ENCODE data around the gene PUS1.
A peak's percentile ranks its signal among the peaks of the same experiment; 100 is the strongest.
"Not testable (repeated sequence)": the region's sequence is repeated elsewhere in the genome, so short reads cannot be mapped to it uniquely, and the experiment has no call there.

Gene PUS1

DNA sequence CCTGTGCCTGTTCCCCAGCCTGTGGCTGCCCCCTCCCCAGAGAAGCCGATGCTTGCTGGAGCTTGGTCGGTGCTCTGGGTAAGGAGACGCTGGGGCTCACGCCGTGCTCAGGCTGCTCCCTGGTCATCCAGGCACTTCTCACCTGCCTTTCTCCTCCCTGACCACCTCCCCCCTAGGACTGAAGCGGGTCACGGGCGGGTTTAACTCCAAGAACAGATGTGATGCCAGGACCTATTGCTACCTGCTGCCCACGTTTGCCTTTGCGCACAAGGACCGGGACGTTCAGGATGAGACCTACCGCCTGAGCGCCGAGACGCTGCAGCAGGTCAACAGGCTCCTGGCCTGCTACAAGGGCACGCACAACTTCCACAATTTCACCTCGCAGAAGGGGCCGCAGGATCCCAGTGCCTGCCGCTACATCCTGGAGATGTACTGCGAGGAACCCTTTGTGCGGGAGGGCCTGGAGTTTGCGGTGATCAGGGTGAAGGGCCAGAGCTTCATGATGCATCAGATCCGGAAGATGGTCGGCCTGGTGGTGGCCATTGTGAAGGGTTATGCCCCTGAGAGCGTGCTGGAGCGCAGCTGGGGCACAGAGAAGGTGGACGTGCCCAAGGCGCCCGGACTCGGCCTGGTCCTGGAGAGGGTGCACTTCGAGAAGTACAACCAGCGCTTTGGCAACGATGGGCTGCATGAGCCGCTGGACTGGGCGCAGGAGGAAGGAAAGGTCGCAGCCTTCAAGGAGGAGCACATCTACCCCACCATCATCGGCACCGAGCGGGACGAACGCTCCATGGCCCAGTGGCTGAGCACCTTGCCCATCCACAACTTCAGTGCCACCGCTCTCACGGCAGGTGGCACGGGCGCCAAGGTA lies 12.3 kb downstream of the PUS1 start:
- no peak for DNase-seq

DNA sequence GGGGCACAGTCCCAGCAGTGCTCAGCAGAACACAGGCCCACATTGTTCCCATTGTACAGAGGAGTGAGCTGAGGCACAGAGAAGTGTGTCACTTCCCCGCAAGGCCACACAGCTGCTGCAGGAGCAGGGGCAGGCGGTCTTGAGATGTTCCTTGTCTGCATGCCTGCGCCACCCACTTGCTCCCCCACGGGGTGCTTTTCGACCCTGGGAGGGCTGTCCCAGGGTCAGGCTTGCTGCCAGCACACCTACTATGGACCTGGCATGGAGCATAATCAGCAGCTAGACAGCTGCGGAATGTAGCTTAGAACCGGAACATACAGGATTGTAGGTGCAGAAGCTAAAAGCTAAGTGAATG lies 12.9 kb downstream of the PUS1 start:
- DNase-seq, result no peak

DNA sequence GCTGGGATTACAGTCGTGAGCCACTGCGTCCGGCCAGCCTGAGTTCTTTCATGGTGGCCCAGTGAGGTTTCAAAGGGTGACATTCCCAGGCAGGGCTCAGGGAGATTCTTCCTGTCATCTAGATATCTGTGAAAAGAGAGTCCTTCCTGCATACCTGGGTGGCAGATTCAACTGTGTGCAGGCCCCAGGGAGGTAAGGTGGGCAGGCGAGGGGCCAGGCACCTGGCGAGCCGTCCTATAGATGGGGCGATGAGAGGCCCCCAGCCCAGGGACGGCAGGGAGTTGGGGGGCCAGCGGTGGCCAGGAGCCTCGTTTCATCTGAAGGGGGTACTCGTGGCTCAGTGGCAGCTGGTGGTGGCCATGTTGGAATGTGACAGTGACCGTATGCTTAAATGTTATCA lies 13.6 kb downstream of the PUS1 start:
- no peak for DNase-seq

DNA sequence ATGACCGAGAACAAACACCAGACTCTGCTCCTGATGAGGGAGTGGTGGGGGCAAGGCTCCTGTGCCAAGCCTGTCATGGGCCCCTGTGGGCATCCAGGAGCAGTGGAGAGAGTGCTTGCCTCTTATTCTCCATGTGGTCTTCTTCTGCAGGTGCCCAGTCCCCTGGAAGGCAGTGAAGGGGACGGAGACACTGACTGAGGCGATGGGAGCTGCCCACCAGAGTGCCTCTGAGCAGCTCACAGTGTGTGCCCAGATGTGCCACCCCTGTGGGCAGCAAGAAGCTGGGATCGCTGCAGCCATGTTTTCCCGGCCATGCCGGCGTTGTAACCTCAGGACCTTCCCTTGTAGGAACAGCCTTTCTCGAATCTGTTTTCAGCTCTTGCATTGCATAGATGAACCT lies 14.3 kb downstream of the PUS1 start:
- DNase-seq, result no peak

DNA sequence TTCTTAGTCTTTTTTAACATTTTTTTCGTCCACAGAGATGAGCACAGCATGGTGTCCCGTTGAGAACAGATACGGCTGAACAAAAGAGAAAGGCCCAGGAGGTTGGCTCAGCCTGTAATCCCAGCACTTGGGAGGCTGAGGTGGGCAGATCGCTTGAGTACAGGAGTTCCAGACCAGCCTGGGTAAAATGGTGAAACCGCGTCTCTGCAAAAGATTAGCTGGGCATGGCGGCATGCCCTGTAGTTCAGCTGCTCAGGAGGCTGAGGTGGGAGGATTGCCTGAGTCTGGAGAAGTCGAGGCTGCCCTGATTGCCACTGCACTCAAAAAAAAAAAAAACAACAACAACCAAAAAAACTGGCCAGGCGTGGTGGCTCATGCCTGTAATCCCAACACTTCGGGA lies 14.8 kb downstream of the PUS1 start:
- no peak for DNase-seq

DNA sequence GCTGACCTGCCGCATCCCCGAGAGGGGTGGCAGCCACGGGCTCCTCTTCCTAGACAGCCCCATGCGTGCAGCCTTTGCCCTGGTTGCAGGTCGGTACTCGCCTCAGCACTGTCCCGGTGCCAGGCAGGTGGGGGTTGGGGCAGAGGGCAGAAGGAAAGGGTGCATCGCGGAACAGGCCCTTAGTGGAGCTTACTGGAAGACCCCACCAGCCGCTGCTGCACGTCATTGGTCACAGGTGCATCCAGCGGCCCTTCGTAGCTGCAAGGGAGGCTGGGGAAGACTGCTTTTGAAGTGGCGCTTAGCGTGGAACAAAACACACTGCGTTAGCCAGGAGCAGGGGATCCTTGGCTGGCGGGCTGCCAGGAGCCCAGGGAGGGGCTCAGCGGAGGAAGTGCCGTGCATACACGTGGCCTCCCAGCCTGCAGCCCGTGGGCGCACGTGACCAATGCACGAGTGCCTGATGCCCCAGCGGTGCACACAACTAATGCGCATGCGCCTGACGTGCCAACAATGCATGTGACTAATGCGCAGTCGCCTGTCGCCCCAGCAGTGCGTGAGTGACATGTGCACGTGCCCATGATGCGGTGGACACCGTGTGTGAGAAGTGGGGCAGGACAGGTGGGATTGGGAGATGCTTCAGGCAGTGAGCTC lies 15.7 kb downstream of the PUS1 start:
- DNase-seq, result no peak

DNA sequence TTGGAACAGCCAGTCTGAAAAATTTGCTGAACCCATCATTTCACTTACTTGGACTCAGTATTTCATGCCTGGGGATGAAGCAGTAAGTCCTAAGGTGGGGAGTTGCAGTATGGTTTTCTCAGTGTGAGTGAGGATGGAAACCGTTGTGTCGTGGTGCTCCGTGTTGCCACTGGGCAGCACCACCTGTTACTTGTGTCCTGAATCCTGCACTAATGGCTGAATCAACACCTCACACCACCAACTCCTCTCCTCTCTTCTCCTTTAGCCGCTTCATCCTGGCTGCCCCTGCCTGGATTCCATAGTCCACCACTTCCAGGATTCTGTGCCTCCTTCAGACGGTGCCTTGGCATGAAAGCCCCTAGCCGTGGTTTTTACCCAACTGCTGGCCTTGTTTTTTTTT lies 17.7 kb downstream of the PUS1 start:
- no peak for DNase-seq

DNA sequence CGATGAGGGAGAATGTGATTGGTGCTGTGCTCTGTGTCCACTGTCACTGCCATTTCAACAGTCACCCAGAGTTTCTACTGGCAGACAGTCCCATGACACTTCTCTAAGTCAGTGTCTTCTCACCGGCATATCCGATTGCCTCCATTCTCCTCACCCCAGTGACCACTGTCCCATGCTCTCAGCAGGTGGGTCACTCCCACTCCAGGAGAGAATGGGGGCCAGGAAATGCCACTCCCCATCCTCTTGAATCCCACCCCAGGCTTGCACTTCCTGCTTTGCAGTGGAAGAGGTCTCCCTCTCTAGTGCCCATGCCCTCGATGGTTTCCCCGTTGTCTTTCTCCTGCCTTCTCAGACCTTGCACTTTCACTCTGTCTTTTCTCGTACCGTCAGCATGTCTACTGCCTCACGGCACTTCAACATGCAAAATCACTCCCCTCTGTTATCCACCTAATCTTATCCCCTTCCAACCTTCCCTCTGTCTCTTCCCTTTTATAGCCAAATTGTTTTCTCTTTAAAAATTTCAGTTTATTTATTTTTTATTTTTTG lies 18.5 kb downstream of the PUS1 start:
- DNase-seq, result no peak

DNA sequence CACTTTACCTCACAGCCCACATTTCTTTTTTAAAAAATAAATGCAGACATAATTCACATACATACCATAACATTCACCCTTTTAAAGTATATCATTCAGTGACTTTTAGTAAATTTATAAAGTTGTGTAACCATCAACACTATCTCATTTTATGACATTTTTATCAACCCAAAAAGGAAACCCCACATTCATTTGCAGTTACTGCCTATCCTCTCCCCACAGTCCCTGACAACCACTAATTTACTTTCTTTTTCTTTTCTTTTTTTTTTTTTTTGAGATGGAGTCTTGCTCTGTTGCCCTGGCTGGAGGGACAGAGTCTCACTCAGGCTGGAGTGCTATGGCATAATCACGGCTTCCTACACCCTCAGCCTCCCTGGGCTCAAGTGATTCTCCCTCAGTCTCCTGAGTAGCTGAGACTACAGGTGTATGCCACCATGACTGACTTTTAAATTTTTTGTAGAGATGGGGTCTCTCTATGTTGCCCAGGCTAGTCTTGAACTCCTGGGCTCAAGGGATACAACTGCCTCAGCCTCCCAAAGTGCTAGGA lies 19.2 kb downstream of the PUS1 start:
- no peak for DNase-seq

DNA sequence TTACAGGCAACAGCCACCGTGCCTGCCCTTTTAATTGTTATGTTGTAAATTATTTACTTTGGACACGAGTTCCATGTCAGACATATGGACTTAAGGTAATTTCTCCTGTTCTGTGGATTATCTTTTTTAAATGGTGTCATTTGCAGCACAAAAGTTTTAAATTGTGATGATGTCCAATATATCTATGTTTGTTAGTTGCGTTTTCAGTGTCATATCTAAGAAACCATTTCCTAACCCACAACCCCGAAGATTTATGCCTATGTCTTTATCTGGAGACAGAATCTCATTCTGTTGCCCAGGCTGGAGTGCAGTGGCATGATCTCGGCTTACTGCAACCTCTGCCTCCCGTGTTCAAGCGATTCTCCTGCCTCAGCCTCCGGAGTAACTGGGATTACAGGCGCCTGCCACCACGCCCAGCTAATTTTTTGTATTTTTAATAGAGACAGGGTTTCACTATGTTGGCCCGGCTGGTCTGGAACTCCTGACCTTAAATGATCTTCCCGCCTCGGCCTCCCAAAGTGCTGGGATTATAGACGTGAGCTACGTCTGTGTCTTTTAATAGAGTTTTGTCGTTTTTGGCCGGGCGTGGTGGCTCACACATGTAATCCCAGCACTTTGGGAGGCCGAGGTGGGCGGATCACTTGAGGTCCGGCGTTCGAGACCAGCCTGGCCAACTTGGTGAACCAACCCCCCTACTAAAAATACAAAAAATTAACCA lies 19.8 kb downstream of the PUS1 start:
- DNase-seq, result not testable (repeated sequence)

DNA sequence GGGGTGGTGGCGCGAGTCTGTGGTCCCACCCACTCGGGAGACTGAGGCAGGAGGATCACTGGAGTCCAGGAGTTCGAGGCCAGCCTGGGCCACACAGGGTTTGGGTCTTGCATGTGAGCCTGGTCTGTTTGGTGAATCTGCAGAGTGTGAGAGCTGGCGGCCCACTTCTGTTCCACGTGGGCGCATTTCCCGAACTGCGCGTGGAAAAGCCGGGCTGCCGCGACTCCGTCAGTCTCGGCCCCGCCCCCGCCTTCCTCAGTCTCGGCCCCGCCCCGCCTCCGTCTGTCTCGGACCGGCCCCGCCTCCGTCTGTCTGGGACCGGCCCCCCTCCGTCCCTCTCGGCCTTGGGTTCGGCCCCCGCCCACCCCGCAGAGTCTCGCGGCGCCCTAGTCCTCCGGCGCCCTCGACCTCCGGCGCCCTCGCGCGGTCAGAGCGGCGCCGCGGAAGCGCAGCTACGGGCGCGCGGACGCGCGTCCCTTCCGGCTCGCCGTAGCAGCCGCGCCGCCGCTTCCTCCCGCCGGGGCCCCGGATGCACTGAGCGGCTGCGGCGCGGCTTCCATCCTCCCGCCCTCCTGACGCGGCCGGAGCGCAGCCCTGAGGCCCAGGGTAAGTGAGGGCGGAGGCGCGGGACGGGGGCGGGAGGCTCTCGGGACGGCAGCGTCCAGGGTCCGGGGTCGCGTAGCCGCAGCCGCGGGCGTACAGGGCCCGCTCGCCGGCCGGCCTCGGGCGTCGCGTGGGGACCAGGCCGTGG lies 20.5 kb downstream of the PUS1 start, which contains the start of gene EP400:
Gene EP400 (plus strand): TSS at position 512 of the 751 bp plus-strand sequence. CDS start 10,678 bp downstream, outside the sequence.
- DNase-seq, result peak; percentile 8 to 36

DNA sequence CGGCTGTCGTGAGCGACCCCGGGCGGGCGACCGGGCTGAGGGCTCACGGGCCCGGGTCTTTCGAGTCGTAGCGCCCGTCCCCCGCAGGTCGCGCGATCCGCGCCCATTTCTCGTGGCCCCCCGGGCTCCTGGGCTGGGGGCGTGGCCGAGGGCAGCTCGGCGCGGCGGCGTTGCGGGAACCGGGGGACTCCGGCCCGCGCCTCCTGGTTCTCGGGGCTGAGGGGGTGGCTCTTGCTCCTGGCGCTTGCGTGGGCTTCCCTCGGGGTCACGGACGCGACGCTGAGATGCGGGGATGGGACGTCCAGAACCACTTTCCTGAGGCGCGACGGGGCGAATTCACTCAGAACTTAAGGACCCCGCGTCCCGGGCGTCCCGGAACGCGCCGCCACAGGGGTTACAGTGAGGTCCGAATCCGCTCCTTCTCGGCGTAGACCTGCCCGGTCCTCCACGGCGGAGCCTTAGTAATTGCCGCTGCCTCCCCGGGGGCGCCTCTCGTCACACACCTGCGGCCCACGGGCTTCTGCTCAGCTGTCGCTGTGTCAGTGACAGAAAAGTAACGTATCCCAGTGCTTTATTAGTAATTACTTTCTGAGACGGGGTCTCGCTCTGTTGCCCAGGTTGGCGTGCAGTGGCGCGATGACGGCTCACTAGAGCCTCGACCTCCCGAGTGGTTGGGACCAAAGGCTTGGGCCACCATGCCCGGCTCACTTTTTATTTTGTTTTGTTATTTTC lies 21.3 kb downstream of the PUS1 start:
- DNase-seq, result no peak

DNA sequence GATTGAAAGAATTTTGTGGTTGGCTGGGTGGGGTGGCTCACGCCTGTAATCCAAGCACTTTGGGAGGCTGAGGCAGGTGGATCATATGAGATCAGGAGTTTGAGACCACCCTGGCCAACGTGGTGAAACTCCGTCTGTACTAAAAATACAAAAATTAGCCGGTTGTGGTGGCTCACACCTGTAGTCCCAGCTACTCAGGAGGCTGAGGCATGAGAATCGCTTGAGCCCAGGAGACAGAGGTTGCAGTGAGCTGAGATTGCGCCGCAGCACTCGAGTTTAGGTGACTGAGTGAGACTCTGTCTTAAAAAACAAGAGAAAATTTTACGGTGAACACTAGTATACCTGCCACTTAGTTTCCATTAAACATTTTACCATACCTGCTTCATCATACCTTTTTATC lies 24.7 kb downstream of the PUS1 start:
- not testable (repeated sequence) for DNase-seq

DNA sequence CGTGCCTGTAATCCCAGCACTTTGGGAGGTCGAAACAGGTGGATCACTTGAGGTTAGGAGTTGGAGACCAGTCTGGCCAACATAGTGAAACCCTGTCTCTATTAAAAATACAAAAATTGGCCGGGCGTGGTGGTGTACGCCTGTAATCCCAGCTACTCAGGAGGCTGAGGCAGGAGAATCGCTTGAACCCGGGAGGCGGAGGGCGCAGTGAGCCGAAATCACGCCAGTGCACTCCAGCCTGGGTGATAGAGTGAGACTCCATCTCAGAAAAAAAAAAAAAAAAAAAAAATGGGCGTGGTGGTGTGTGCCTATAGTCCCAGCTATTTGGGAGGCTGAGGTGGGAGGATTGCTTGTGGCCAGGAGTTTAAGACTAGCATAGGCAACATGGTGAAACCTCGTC lies 25.4 kb downstream of the PUS1 start:
- not testable (repeated sequence) for DNase-seq

DNA sequence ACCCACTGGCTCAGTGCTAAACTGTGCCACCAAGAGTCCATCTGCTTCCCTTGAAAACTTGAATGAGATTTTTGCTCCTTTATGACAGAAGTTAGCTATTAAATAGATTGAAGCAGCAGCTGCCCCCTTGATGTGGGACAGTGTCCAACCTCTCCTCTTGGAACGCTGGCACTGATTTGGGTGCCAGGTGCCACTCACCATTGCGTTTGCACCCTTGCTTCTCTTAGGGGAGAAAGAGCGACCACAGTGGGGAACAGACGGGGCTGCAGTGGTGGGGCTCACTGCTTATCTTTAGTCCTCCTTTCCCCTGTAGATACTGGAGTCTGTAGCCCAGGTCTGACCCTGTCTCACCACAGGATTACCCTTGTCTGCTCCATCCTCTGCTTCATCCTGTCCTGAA lies 30.0 kb downstream of the PUS1 start:
- DNase-seq, result no peak

DNA sequence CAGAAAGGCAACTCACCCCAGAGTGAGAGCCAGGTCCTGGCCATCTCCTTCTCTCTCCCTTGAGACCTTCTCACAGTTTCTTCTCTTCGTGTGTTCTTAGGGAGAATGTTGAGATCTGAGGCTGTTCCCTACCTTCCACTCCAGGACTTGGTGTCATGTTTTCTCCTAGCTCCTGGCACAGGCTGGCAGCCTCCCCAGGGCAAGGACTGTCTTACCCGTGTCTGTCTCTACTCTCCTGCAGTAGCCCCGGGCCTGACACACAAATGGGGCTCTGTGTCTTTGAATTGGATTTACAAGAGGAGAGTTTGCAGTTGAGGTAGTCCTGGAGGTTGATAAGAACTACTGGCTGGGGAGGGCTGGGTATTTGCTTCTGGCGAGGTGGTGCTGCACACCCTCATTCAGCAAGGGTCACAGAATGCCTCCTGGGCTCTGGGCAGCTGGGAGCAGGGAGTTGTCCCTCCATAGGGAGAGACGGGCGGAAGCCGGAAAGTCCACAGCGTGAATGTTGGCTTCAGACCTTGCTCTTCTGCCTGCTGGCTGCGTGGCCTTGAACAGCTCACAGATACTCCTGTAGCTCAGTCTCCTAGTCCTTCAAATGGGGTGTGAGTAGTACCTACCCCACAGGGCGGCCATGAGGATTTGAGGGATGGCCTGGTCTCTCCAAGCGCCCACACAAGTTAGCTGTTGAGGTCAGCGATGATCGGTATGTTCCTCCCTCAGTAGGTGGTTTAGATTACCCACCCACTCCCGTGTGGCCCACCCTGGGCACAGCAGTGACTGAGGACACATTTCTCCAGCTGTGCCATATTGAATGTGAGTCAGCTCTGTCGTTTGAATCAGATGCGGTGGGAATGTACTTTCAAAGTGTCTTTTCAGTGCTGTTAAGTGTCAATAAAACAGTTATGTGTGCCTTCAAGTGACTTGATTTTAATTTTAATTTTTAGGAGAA lies 30.8 kb downstream of the PUS1 start:
- no peak for DNase-seq

DNA sequence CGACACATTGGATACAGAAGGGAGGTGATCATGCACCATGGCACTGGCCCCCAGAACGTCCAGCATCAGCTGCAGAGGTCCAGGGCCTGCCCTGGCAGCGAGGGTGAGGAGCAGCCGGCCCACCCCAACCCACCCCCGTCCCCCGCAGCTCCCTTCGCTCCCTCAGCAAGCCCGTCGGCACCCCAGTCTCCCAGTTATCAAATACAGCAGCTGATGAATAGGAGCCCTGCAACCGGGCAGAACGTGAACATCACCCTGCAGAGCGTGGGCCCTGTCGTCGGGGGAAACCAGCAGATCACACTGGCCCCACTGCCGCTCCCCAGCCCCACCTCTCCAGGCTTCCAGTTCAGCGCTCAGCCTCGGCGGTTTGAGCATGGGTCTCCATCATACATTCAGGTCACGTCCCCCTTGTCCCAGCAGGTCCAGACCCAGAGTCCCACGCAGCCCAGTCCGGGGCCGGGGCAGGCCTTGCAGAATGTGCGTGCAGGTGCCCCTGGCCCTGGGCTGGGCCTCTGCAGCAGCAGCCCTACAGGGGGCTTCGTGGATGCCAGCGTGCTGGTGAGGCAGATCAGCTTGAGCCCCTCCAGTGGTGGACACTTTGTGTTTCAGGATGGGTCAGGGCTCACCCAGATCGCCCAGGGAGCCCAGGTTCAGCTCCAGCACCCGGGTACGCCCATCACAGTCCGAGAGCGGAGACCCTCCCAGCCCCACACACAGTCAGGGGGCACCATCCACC lies 31.7 kb downstream of the PUS1 start:
- not testable (repeated sequence) for DNase-seq

DNA sequence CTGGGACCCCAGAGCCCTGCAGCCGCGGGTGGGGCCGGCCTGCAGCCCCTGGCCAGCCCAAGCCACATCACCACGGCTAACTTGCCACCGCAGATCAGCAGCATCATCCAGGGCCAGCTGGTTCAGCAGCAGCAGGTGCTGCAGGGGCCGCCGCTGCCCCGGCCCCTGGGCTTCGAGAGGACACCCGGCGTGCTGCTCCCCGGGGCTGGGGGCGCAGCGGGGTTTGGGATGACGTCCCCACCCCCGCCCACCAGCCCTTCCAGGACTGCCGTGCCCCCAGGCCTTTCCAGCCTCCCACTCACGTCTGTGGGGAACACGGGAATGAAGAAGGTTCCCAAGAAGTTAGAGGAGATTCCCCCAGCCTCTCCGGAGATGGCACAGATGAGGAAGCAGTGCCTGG lies 32.3 kb downstream of the PUS1 start:
- DNase-seq, result not testable (repeated sequence)

DNA sequence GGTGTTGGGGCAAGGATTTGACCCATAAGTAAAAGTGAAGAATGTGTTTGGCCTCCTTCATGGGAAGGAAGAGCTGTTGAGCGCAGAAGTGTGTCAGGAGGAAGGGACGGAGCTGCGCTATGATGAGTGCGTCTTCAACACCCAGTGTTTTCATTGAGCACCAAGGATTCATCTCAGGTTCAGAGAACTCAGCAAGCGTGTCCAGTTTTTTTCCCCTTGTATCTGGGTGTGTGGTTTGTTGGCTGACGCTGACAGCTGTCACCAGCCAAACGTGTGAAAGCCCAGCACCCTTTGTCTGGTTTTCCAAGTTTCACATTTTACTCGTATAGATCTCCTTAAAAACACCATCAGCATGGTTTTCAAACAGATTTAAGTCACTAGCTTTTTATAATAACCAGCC lies 33.0 kb downstream of the PUS1 start:
- DNase-seq, result no peak

DNA sequence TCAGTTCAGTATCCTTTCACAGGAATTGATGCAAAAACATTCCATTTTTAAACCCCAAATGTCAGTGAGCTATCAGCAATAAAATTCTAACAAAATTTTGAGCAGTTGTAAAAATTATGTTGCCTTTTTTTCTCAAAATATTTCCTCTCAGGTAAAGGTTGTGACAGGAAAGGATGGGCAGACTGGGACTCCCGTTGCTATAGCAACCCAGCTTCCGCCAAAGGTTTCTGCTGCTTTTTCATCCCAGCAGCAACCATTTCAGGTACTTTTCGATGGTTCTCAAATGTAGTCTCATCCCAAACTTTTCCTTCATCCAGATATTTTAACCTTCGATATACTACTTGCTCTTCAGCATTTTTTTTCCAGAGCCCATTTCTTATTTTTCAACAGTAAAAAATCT lies 34.3 kb downstream of the PUS1 start:
- DNase-seq, result peak in 1 of 2 experiments; percentile 3
